HEK293 (cell line): ENCODE results near the gene PRUNE1.
A peak's percentile ranks its signal among the peaks of the same experiment; 100 is the strongest.

Source experiments
- CTCF ChIA-PET: fragments of 350-600 bp; formaldehyde crosslinking; extraction: SDS; loops from one replicate; lab custom pipeline; 2021; ENCODE audit warnings: antibody characterized with exemption; lab: Yijun Ruan, JAX
- POLR2A ChIA-PET: fragments of 300-600 bp; formaldehyde crosslinking; extraction: SDS; loops from one replicate; lab custom pipeline; 2020; ENCODE audit warnings: antibody characterized with exemption, inconsistent platforms; lab: Yijun Ruan, JAX
- H3K27ac ChIP-seq: fragments of 200-500 bp; sonication (Bioruptor generic); 2 replicates; pipeline ENCODE4 v1.5.1; 2014; ENCODE audit warnings: low read depth, low read length, control low read depth, inconsistent platforms; ENCODE audit errors: extremely low read depth
- H3K36me3 ChIP-seq, 2 experiments: fragments of 200-500 bp in 1 of 2; sonication (Bioruptor generic) in 1 of 2; 1 replicate in 1 of 2; 2 replicates in 1 of 2; pipeline ENCODE4 v1.5.1; 2014 to 2017; ENCODE audit warnings: inconsistent platforms in 2 of 2, low read length in 2 of 2; ENCODE audit not compliant: control insufficient read depth in 2 of 2, insufficient read depth in 1 of 2
- H3K4me1 ChIP-seq: fragments of 200-500 bp; sonication (Bioruptor generic); 2 replicates; pipeline ENCODE4 v1.5.1; 2014; ENCODE audit warnings: mild to moderate bottlenecking, low read length, inconsistent platforms; ENCODE audit not compliant: control insufficient read depth, insufficient read depth
- H3K4me3 ChIP-seq: 2 replicates; pipeline ENCODE4 v1.5.1; 2011; ENCODE audit warnings: low read depth, mild to moderate bottlenecking, control low read depth, low read length, moderate library complexity
- H3K9me3 ChIP-seq: fragments of 200-500 bp; sonication (Bioruptor generic); 2 replicates; pipeline ENCODE4 v1.5.1; 2014; ENCODE audit warnings: low read depth, low read length, inconsistent platforms; ENCODE audit not compliant: control insufficient read depth, insufficient read depth
- HOXD13 ChIP-seq: sonication (generic); formaldehyde crosslinking; IDR thresholded peaks from 2 replicates; pipeline ENCODE4 v1.8.0; 2022; ENCODE audit warnings: missing genetic modification reagents, borderline replicate concordance
- IKZF3 ChIP-seq: fragments of 450-650 bp; IDR thresholded peaks from 2 replicates; pipeline ENCODE4 v1.5.0; 2018; ENCODE audit warnings: missing biosample characterization, mild to moderate bottlenecking, missing genetic modification characterization, moderate library complexity
- KLF7 ChIP-seq: fragments of 450-650 bp; formaldehyde crosslinking; IDR thresholded peaks from 2 replicates; pipeline ENCODE4 v1.5.1; 2016; ENCODE audit warnings: missing biosample characterization, missing genetic modification characterization, borderline replicate concordance
- KLF8 ChIP-seq: fragments of 450-650 bp; formaldehyde crosslinking; IDR thresholded peaks from 2 replicates; pipeline ENCODE4 v1.5.1; 2016; ENCODE audit warnings: missing biosample characterization, missing genetic modification characterization
- PRDM1 ChIP-seq: fragments of 450-650 bp; formaldehyde crosslinking; IDR thresholded peaks from 2 replicates; pipeline ENCODE4; 2016; ENCODE audit warnings: missing biosample characterization, missing genetic modification characterization
- PRDM10 ChIP-seq: fragments of 450-650 bp; formaldehyde crosslinking; IDR thresholded peaks from 2 replicates; pipeline ENCODE4 v1.5.1; 2016; ENCODE audit warnings: missing biosample characterization, missing genetic modification characterization
- SETDB1 ChIP-seq: IDR thresholded peaks from one replicate; pipeline ENCODE4 v1.6.1; 2017; ENCODE audit warnings: mild to moderate bottlenecking, low read length, moderate library complexity, mixed read lengths; ENCODE audit not compliant: insufficient read length
- ZBTB17 ChIP-seq: fragments of 450-650 bp; formaldehyde crosslinking; IDR thresholded peaks from 2 replicates; pipeline ENCODE4 v1.5.1; 2016; ENCODE audit warnings: missing biosample characterization, missing genetic modification characterization
- ZNF121 ChIP-seq: fragments of 450-650 bp; formaldehyde crosslinking; IDR thresholded peaks from 2 replicates; pipeline ENCODE4 v1.5.1; 2016; ENCODE audit warnings: missing biosample characterization, missing genetic modification characterization
- ZNF169 ChIP-seq: fragments of 450-650 bp; formaldehyde crosslinking; IDR thresholded peaks from 2 replicates; pipeline ENCODE4 v1.5.1; 2016; ENCODE audit warnings: missing biosample characterization, missing genetic modification characterization
- ZNF654 ChIP-seq: fragments of 450-650 bp; formaldehyde crosslinking; IDR thresholded peaks from 2 replicates; pipeline ENCODE4 v1.5.1; 2016; ENCODE audit warnings: low read depth, missing biosample characterization, missing genetic modification characterization
- ZNF664 ChIP-seq: fragments of 450-650 bp; formaldehyde crosslinking; IDR thresholded peaks from 2 replicates; pipeline ENCODE4 v1.5.1; 2016; ENCODE audit warnings: missing biosample characterization, missing genetic modification characterization
- ZSCAN18 ChIP-seq: fragments of 450-650 bp; formaldehyde crosslinking; IDR thresholded peaks from 2 replicates; pipeline ENCODE4 v1.5.1; 2016; ENCODE audit warnings: missing biosample characterization, missing genetic modification characterization

The PRUNE1 gene

GRCh38 chr1:151009206-151009587 lies 948 bp downstream of the PRUNE1 start (continued):
- TF ChIP-seq ZNF654 (tag by site-specific recombination), result no peak

- Histone ChIP-seq H3K4me1 (0 out of 2 replicates have a peak, but pooled peaks cover 3% of the 10 kb centered on the region), H3K27ac (no peak overlapping the region), H3K36me3 (peaks cover 0 to 3% of the 10 kb centered on the region in 2 experiments; a peak in 1 of 3 replicates), H3K4me3 (no peak overlapping the region), H3K9me3 (no peaks in the 10 kb centered on the region)
- TF ChIP-seq SETDB1 (no peak), ZNF121 (tag by site-specific recombination) (peak; percentile 88), PRDM10 (tag by site-specific recombination) (0 out of 2 replicates have a peak, but pooled peaks have one; percentile 6), HOXD13 (no peak), PRDM1 (tag by site-specific recombination) (no peak)
- ChIA-PET CTCF (interaction anchor here (1.4 kb wide), 1 partner anchor 50 kb away, joined by 4 read pairs; the partner anchor contains the start of gene CDC42SE1), POLR2A (interaction anchor here (0.7 kb wide), 2 partner anchors 11 to 321 kb away, joined by 3 to 7 read pairs; no protein-coding TSS in a partner anchor)
These were observed 1.6 kb downstream of the PRUNE1 start for GRCh38 chr1:151009674-151010345.

- H3K36me3 ChIP-seq, result peaks cover 0 to 3% of the 10 kb centered on the region in 2 experiments; a peak in 1 of 3 replicates
- H3K9me3 ChIP-seq, result no peaks in the 10 kb centered on the region
- POLR2A ChIA-PET, result interaction anchor here (0.7 kb wide), 2 partner anchors 10 to 320 kb away, joined by 3 to 7 read pairs; no protein-coding TSS in a partner anchor
- no peak overlapping the region for H3K27ac ChIP-seq
- 0 out of 2 replicates have a peak, but pooled peaks cover 3% of the 10 kb centered on the region for H3K4me1 ChIP-seq
- CTCF ChIA-PET, result interaction anchor here (1.0 to 1.6 kb wide), 3 partner anchors 14 to 49 kb away, joined by 4 to 6 read pairs (median 4); partner anchors contain the start of gene CDC42SE1
- H3K4me3 ChIP-seq, result no peak overlapping the region
- TF ChIP-seq IKZF3 (peak; percentile 59; the same call in 1 of the 2 replicates), ZNF169 (tag by site-specific recombination) (no peak), KLF8 (tag by site-specific recombination) (no peak), ZBTB17 (tag by site-specific recombination) (0 out of 2 replicates have a peak, but pooled peaks have one; percentile 10), ZNF664 (tag by site-specific recombination) (no peak), ZSCAN18 (tag by site-specific recombination) (no peak), KLF7 (tag by site-specific recombination) (no peak)
These were observed 2.1 kb downstream of the PRUNE1 start for GRCh38 chr1:151010346-151010726.
